Transverse colon (tissue), 4 donors: ENCODE measurements around the gene GNA15. TPM values are rescaled to one million over a fixed set of nuclear protein-coding genes. Genes with fewer than 3 reads are reported as not detected.

ENCODE experiments used
- DNase-seq: peaks from one replicate; pipeline ENCODE4 v3.0.0-alpha.2; 2019
- H3K27ac ChIP-seq, 4 donors: fragments of 200-600 bp; sonication (generic); 2 replicates each; pipeline ENCODE4 v1.5.1; 2016 to 2018; ENCODE audit warnings: inconsistent platforms in 4 of 4
- H3K27me3 ChIP-seq: fragments of 200-600 bp; sonication (generic); 2 replicates; pipeline ENCODE4 v1.5.1; 2017; ENCODE audit warnings: inconsistent platforms
- H3K36me3 ChIP-seq, 4 donors: fragments of 200-600 bp; sonication (generic); 2 replicates each; pipeline ENCODE4 v1.5.1; 2017 to 2019; ENCODE audit warnings: inconsistent platforms in 4 of 4
- H3K4me1 ChIP-seq, 4 donors: fragments of 200-600 bp; sonication (generic); 2 replicates each; pipeline ENCODE4 v1.5.1; 2017 to 2020; ENCODE audit warnings: inconsistent platforms in 4 of 4
- H3K4me3 ChIP-seq, 4 donors: fragments of 200-600 bp; sonication (generic); 1 replicate in 1 of 4; 2 replicates in 3 of 4; pipeline versions ENCODE4 v1.5.1 to v1.6.1; 2017 to 2019; ENCODE audit warnings: inconsistent platforms in 4 of 4
- H3K9me3 ChIP-seq, 2 donors: fragments of 200-600 bp; sonication (generic); 2 replicates each; pipeline ENCODE4 v1.5.1; 2017 to 2019; ENCODE audit warnings: inconsistent platforms in 2 of 2
- EP300 ChIP-seq: sonication (generic); formaldehyde crosslinking; IDR thresholded peaks from one replicate; pipeline ENCODE4 v1.6.1; 2017; ENCODE audit warnings: antibody characterized with exemption, low read depth
- POLR2A ChIP-seq: fragments of 450-650 bp; IDR thresholded peaks from one replicate; pipeline ENCODE4 v1.6.1; 2016; ENCODE audit warnings: antibody characterized with exemption, mild to moderate bottlenecking, moderate library complexity
- POLR2AphosphoS5 ChIP-seq, 3 donors: sonication (generic); formaldehyde crosslinking; IDR thresholded peaks; one replicate each; pipeline ENCODE4 v1.6.1; 2016; ENCODE audit warnings: antibody characterized with exemption in 3 of 3
- WGBS, 2 donors: methylation state at CpG; one replicate each; pipeline ENCODE4 v1.1.5; 2018; ENCODE audit warnings: low coverage in 1 of 2; 5-methylcytosine and 5-hydroxymethylcytosine counted together
- in situ Hi-C, 4 donors: fragments of 200-750 bp; cut with MboI; loops; one replicate each; pipeline versions ENCODE4 v1.15.0 to v1.15.1; 2017; ENCODE audit warnings: low sequenced_read_pairs in 3 of 4, low pct_ligation_motif_present in 1 of 4, low pct_unique_long_range_greater_than_20kb in 1 of 4
- intact Hi-C: fragments of 100-400 bp; cut with DNase I; formaldehyde crosslinking; loops from one replicate; pipeline ENCODE4 v1.15.1; 2023; ENCODE audit warnings: low total_unique reads
- total RNA-seq, 4 donors: library from RNA; depleted of rRNA; stranded (reverse); fragments of >200 nt; gene quantifications; one replicate each; pipeline ENCODE4 v1.1.0, GENCODE V29; 2016
- TF ChIP-seq, protein P1 (sequence below), 5 experiments: fragments of 200-600 bp in 3 of 5; fragments of 450-650 bp in 2 of 5; sonication (generic) in 3 of 5; IDR thresholded peaks; 1 replicate in 2 of 5; 2 replicates in 3 of 5; pipeline ENCODE4 v1.5.1; 2016 to 2017; ENCODE audit warnings: antibody characterized with exemption in 5 of 5, inconsistent platforms in 3 of 5, mild to moderate bottlenecking in 2 of 5, moderate library complexity in 1 of 5

GNA15 gene
- total RNA-seq, 4 donors from 2014 or later = 1.9 to 2.2 TPM; not detected in 2

DNA sequence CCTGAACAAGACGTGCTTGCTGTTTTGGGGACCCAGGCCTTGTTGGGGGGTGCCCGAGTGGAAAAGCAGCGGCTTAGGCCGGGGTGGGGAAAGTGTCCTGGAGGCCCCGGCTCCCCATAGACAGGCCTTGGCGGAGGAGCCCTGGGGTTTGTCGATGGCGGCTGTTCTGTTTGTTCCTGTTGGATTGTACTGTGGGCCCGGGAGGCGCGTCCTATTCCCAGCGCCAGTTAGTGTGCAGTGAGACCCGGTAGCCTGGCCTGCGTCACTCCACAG is 61.0 kb downstream of the GNA15 start:
- 90% methylated on average over 14 of the region's 14 CpGs; no CpG with 5 or more reads in 1 of the 2 donors for WGBS, 2 donors
- Histone ChIP-seq H3K36me3 (peaks cover 0 to 5% (median 0%) of the 10 kb centered on the region in 4 donors), H3K4me3 (no peak overlapping the region), H3K9me3 (no peaks in the 10 kb centered on the region), H3K27ac (no peak overlapping the region), H3K4me1 (no peaks in the 10 kb centered on the region), H3K27me3 (no peaks in the 10 kb centered on the region)
- intact Hi-C loops = no loop called here
- in situ Hi-C loops = no loop called here
- TF ChIP-seq, protein P1, sequence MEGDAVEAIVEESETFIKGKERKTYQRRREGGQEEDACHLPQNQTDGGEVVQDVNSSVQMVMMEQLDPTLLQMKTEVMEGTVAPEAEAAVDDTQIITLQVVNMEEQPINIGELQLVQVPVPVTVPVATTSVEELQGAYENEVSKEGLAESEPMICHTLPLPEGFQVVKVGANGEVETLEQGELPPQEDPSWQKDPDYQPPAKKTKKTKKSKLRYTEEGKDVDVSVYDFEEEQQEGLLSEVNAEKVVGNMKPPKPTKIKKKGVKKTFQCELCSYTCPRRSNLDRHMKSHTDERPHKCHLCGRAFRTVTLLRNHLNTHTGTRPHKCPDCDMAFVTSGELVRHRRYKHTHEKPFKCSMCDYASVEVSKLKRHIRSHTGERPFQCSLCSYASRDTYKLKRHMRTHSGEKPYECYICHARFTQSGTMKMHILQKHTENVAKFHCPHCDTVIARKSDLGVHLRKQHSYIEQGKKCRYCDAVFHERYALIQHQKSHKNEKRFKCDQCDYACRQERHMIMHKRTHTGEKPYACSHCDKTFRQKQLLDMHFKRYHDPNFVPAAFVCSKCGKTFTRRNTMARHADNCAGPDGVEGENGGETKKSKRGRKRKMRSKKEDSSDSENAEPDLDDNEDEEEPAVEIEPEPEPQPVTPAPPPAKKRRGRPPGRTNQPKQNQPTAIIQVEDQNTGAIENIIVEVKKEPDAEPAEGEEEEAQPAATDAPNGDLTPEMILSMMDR (IDR thresholded peaks at IDR 0.05) = no peak
- TF ChIP-seq POLR2A (no peak), EP300 (no peak), POLR2AphosphoS5 (IDR thresholded peaks at IDR 0.05) (no peak)
- DNase-seq = no peak

DNA sequence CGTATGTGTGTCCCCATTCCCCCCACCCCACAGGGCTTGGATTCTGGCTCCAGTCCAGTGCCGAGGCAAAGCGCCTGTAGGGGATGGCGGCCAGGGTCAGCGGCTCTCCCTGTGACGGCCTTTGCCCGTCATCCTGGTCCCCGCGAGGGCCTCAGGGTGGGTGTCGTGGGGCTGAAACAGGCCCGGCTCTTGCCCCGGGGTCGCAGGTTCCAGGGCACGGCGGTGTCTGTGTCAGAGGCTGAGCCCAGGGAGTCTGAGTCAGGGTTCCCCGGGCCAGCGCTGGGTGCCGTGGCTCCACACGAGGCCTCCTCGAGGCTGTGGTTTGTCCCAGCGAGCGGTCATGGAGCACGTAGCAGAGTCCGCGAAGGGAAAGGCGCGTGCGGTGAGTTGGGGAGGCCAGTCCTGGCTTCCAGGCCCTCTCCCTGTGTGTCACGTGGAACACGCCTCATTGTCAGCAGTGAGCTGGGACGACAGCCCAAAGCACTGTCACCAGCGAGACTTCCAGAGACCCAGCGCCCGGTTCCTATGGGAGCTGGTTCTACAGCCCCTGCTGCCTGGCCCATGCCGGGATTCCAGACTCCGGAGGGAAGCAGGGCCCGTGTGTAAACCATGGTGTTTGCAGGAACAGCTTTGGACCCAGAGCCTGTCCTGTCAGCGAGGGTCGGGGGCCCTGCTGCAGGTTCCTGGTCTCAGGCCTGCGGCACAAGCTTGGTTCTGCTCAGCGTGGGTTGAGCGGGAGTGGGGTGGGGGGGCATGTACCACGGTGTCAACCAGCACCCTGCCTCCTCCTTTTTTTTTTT is 63.3 kb downstream of the GNA15 start:
- Histone ChIP-seq H3K36me3 (peaks cover 0 to 5% (median 2%) of the 10 kb centered on the region in 4 donors), H3K27me3 (no peaks in the 10 kb centered on the region)
- in situ Hi-C loops = no loop called here

DNA sequence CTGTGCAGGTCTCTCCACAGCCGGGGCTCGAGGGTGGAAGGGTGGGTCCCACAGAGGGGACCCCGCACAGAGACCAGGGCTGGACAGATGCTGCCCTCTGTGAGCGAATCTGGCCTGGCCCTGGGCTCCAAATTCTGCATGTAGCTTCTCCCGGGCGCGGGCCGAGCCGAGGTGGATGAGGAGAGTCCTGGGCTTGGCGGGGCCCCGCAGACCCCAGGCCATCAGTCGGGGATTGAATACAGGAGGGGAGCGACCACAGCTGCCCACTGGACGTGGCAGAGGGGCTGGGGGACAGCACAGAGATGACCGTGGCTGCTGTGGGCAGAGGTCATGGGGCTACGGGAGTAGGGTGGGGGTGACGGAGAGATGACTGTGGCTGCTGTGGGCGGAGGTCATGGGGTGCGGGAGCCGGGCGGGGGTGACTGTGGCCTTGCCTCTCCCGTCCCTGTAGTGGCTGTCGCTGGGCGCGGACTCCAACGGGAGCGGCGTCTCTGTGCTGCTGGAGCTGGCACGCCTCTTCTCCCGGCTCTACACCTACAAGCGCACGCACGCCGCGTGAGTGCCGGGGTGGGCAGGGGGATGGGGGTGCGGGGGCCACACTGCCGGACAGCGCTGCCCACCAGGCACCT is 65.4 kb downstream of the GNA15 start:
- H3K4me3 ChIP-seq = no peak overlapping the region
- no peak overlapping the region for H3K27ac ChIP-seq
- intact Hi-C loops (no loop called here), in situ Hi-C loops (no loop called here)
- no peak for DNase-seq
- H3K4me1 ChIP-seq = no peaks in the 10 kb centered on the region
- TF ChIP-seq, protein P1 (IDR thresholded peaks at IDR 0.05) = no peak
- TF ChIP-seq POLR2AphosphoS5 (IDR thresholded peaks at IDR 0.05) = no peak
- no peak for TF ChIP-seq EP300
- no peak for TF ChIP-seq POLR2A
- WGBS, 2 donors = 92% methylated on average over 39 of the region's 39 CpGs; no CpG with 5 or more reads in 1 of the 2 donors
- H3K27me3 ChIP-seq = no peaks in the 10 kb centered on the region
- peaks cover 0 to 19% (median 6%) of the 10 kb centered on the region in 4 donors for H3K36me3 ChIP-seq
- no peaks in the 10 kb centered on the region for H3K9me3 ChIP-seq

More for the DNA sequence above, 63.3 kb downstream of the GNA15 start:
- 93 to 100% methylated on average over 2 to 40 of the region's 43 CpGs for WGBS, 2 donors
- no peak for DNase-seq
- no peak overlapping the region for H3K4me3 ChIP-seq
- H3K9me3 ChIP-seq = no peaks in the 10 kb centered on the region
- H3K27ac ChIP-seq = no peak overlapping the region
- TF ChIP-seq EP300 (no peak), POLR2A (no peak), POLR2AphosphoS5 (IDR thresholded peaks at IDR 0.05) (no peak)
- TF ChIP-seq, protein P1 (IDR thresholded peaks at IDR 0.05) = no peak
- H3K4me1 ChIP-seq = no peaks in the 10 kb centered on the region
- intact Hi-C loops = no loop called here

DNA sequence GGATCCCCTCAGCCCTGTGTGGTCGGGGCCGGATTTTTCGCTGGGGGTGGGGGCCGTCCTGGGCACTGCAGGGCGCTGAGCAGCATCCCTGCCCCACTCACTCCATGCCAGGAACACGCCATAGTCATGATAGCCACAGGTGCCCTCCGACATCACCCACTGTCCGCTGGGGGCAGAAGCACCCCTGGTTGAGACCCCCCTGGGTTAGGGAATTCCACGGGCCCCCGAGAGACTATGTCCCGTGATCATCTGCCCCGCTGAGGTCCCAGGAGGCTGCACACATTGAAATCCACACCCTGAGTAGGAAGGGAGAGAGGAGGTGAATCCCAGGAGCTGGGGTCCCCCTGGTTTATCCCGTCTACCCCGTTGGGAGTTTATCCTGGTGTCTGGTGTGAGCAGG is 66.1 kb downstream of the GNA15 start:
- TF ChIP-seq, protein P1 (IDR thresholded peaks at IDR 0.05) = no peak
- TF ChIP-seq POLR2AphosphoS5 (IDR thresholded peaks at IDR 0.05) (no peak), EP300 (no peak), POLR2A (no peak)

More for the DNA sequence above, 66.1 kb downstream of the GNA15 start:
- DNase-seq = no peak
- in situ Hi-C loops = no loop called here
- Histone ChIP-seq H3K27ac (no peak overlapping the region), H3K4me1 (no peaks in the 10 kb centered on the region), H3K9me3 (no peaks in the 10 kb centered on the region), H3K4me3 (no peak overlapping the region), H3K36me3 (peaks cover 0 to 24% (median 5%) of the 10 kb centered on the region in 4 donors), H3K27me3 (no peaks in the 10 kb centered on the region)
- 92% methylated on average over 14 of the region's 14 CpGs; no CpG with 5 or more reads in 1 of the 2 donors for WGBS, 2 donors
- intact Hi-C loops = no loop called here
